ENCODE measurements around the gene STIL. TPM values are rescaled to one million over a fixed set of nuclear protein-coding genes. Genes with fewer than 3 reads are reported as not detected.
"Not testable (repeated sequence)": the region's sequence is repeated elsewhere in the genome, so short reads cannot be mapped to it uniquely, and the experiment has no call there.

STIL gene
- total and polyA plus RNA-seq, 4 donors = 0.26 to 20.5 (median 0.75) TPM

DNA sequence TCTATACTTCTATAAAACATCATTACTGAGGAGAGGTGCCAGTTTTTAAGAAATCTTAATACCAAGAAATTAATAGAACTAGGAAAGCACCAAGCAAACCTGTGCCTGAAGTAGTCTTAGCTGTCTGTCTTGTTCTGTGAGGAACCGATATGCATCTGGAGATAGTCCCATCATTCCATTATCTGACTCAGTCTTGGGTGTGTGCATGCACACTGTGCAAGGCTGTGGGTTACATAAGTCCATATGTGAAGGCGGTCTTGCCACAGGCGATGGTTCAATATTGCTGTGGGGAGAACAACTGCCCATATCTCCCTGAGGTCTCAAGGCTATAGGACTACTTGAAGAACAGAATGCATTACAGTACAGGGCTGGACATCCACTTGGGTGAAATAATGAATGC lies 33.8 kb downstream of the STIL start:
- no peak overlapping the region for H3K27ac ChIP-seq (ENCODE audit: low read depth in 1 of 2, low read length in 2 of 2)

DNA sequence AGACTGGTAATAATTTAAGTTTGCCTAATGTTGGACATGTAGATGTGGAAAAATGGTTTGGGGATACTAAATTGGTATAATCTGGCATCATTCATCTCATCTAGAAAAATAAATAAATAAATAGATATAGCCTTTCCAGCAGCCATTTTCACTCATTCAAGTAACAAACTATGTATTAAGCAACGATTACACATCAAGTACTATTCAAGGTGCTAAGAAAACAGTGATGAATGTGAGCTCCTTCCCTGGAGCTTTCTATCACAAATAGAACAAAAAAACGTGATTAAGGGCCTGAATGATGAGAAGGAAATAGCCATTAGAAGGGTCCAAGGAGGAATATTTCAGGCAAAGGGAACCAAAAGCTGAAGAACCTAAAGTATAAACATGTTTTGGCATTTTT lies 37.1 kb downstream of the STIL start:
- TF ChIP-seq JUND (IDR thresholded peaks at IDR 0.05) (no peak), TAF1 (conservative IDR thresholded peaks at IDR 0.05) (no peak), EGR1 (IDR thresholded peaks at IDR 0.05; ENCODE audit: low read depth in 2 of 2) (no peak), YY1 (IDR thresholded peaks at IDR 0.05) (no peak), SP1 (IDR thresholded peaks at IDR 0.05) (no peak), HNF4A (conservative IDR thresholded peaks at IDR 0.05) (no peak)
- TF ChIP-seq, protein P1, sequence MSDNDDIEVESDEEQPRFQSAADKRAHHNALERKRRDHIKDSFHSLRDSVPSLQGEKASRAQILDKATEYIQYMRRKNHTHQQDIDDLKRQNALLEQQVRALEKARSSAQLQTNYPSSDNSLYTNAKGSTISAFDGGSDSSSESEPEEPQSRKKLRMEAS (IDR thresholded peaks at IDR 0.05) = no peak
- TF ChIP-seq, protein P2, sequence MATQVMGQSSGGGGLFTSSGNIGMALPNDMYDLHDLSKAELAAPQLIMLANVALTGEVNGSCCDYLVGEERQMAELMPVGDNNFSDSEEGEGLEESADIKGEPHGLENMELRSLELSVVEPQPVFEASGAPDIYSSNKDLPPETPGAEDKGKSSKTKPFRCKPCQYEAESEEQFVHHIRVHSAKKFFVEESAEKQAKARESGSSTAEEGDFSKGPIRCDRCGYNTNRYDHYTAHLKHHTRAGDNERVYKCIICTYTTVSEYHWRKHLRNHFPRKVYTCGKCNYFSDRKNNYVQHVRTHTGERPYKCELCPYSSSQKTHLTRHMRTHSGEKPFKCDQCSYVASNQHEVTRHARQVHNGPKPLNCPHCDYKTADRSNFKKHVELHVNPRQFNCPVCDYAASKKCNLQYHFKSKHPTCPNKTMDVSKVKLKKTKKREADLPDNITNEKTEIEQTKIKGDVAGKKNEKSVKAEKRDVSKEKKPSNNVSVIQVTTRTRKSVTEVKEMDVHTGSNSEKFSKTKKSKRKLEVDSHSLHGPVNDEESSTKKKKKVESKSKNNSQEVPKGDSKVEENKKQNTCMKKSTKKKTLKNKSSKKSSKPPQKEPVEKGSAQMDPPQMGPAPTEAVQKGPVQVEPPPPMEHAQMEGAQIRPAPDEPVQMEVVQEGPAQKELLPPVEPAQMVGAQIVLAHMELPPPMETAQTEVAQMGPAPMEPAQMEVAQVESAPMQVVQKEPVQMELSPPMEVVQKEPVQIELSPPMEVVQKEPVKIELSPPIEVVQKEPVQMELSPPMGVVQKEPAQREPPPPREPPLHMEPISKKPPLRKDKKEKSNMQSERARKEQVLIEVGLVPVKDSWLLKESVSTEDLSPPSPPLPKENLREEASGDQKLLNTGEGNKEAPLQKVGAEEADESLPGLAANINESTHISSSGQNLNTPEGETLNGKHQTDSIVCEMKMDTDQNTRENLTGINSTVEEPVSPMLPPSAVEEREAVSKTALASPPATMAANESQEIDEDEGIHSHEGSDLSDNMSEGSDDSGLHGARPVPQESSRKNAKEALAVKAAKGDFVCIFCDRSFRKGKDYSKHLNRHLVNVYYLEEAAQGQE (IDR thresholded peaks at IDR 0.05) = no peak
- TF ChIP-seq, protein P3, sequence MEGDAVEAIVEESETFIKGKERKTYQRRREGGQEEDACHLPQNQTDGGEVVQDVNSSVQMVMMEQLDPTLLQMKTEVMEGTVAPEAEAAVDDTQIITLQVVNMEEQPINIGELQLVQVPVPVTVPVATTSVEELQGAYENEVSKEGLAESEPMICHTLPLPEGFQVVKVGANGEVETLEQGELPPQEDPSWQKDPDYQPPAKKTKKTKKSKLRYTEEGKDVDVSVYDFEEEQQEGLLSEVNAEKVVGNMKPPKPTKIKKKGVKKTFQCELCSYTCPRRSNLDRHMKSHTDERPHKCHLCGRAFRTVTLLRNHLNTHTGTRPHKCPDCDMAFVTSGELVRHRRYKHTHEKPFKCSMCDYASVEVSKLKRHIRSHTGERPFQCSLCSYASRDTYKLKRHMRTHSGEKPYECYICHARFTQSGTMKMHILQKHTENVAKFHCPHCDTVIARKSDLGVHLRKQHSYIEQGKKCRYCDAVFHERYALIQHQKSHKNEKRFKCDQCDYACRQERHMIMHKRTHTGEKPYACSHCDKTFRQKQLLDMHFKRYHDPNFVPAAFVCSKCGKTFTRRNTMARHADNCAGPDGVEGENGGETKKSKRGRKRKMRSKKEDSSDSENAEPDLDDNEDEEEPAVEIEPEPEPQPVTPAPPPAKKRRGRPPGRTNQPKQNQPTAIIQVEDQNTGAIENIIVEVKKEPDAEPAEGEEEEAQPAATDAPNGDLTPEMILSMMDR (IDR thresholded peaks at IDR 0.05; ENCODE audit: low read depth, low read length, missing input control) = no peak
- no peak overlapping the region for H3K4me3 ChIP-seq (ENCODE audit: low read depth in 1 of 3, low read length in 3 of 3)
- 97% methylated on average over 2 of the region's 2 CpGs for WGBS
- no peak overlapping the region for H3K27ac ChIP-seq (ENCODE audit: low read depth in 1 of 2, low read length in 2 of 2)
- no peak overlapping the region for H3K9ac ChIP-seq (ENCODE audit: low read depth in 1 of 2, low read length in 2 of 2)
- no peaks in the 10 kb centered on the region for H3K36me3 ChIP-seq (ENCODE audit: control insufficient read depth in 4 of 4, insufficient read depth in 3 of 4, low read depth in 1 of 4, low read length in 3 of 4)
- no peaks in the 10 kb centered on the region for H3K4me1 ChIP-seq (ENCODE audit: control insufficient read depth in 4 of 4, insufficient read depth in 4 of 4, low read length in 3 of 4)
- DNase-seq (ENCODE audit: low spot score) = no peak
- no peaks in the 10 kb centered on the region for H3K9me3 ChIP-seq (ENCODE audit: control insufficient read depth in 4 of 4, low read length in 3 of 4)
- no peaks in the 10 kb centered on the region for H3K27me3 ChIP-seq (ENCODE audit: control insufficient read depth in 4 of 4, insufficient read depth in 4 of 4, low read length in 3 of 4)

More for the DNA sequence above, 33.8 kb downstream of the STIL start:
- Histone ChIP-seq H3K36me3 (ENCODE audit: control insufficient read depth in 4 of 4, insufficient read depth in 3 of 4, low read depth in 1 of 4, low read length in 3 of 4) (no peaks in the 10 kb centered on the region), H3K4me1 (ENCODE audit: control insufficient read depth in 4 of 4, insufficient read depth in 4 of 4, low read length in 3 of 4) (no peaks in the 10 kb centered on the region), H3K9ac (ENCODE audit: low read depth in 1 of 2, low read length in 2 of 2) (no peak overlapping the region), H3K27me3 (ENCODE audit: control insufficient read depth in 4 of 4, insufficient read depth in 4 of 4, low read length in 3 of 4) (no peaks in the 10 kb centered on the region), H3K9me3 (ENCODE audit: control insufficient read depth in 4 of 4, low read length in 3 of 4) (no peaks in the 10 kb centered on the region), H3K4me3 (ENCODE audit: low read depth in 1 of 3, low read length in 3 of 3) (no peak overlapping the region)
- TF ChIP-seq, protein P1 (IDR thresholded peaks at IDR 0.05) = no peak
- TF ChIP-seq RAD21 (IDR thresholded peaks at IDR 0.05) = no peak
- TF ChIP-seq NR2F2 (IDR thresholded peaks at IDR 0.05) = no peak
- TF ChIP-seq, protein P2 (IDR thresholded peaks at IDR 0.05) = no peak
- TF ChIP-seq, protein P4, sequence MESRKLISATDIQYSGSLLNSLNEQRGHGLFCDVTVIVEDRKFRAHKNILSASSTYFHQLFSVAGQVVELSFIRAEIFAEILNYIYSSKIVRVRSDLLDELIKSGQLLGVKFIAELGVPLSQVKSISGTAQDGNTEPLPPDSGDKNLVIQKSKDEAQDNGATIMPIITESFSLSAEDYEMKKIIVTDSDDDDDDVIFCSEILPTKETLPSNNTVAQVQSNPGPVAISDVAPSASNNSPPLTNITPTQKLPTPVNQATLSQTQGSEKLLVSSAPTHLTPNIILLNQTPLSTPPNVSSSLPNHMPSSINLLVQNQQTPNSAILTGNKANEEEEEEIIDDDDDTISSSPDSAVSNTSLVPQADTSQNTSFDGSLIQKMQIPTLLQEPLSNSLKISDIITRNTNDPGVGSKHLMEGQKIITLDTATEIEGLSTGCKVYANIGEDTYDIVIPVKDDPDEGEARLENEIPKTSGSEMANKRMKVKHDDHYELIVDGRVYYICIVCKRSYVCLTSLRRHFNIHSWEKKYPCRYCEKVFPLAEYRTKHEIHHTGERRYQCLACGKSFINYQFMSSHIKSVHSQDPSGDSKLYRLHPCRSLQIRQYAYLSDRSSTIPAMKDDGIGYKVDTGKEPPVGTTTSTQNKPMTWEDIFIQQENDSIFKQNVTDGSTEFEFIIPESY (IDR thresholded peaks at IDR 0.05) = no peak
- TF ChIP-seq JUND (IDR thresholded peaks at IDR 0.05) = no peak
- no peak for TF ChIP-seq YY1 (IDR thresholded peaks at IDR 0.05)
- TF ChIP-seq TAF1 (conservative IDR thresholded peaks at IDR 0.05) = no peak
- DNase-seq (ENCODE audit: low spot score) = no peak
- 97% methylated on average over 3 of the region's 3 CpGs for WGBS

DNA sequence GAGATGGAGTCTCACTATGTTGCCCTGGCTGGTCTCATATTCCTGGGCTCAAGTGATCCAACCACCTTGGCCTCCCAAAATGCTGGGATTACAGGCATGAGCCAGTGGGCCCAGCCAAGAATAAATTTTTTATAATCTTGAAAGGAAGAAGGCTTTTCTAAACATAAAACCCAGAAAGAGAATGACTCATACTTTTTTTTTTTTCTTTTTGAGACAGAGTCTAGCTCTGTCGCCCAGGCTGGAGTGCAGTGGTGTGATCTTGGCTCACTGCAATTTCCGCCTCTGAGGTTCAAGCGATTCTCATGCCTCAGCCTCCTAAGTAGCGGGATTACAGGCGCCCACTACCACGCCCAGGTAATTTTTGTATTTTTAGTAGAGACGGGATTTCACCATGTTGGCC lies 38.1 kb downstream of the STIL start:
- H3K4me1 ChIP-seq (ENCODE audit: control insufficient read depth in 4 of 4, insufficient read depth in 4 of 4, low read length in 3 of 4); H3K9me3 ChIP-seq (ENCODE audit: control insufficient read depth in 4 of 4, low read length in 3 of 4); H3K4me3 ChIP-seq (ENCODE audit: low read depth in 1 of 3, low read length in 3 of 3); H3K27me3 ChIP-seq (ENCODE audit: control insufficient read depth in 4 of 4, insufficient read depth in 4 of 4, low read length in 3 of 4); H3K36me3 ChIP-seq (ENCODE audit: control insufficient read depth in 4 of 4, insufficient read depth in 3 of 4, low read depth in 1 of 4, low read length in 3 of 4); H3K9ac ChIP-seq (ENCODE audit: low read depth in 1 of 2, low read length in 2 of 2); DNase-seq (ENCODE audit: low spot score); H3K27ac ChIP-seq (ENCODE audit: low read depth in 1 of 2, low read length in 2 of 2): not testable (repeated sequence)
- WGBS = 97% methylated on average over 7 of the region's 7 CpGs

DNA sequence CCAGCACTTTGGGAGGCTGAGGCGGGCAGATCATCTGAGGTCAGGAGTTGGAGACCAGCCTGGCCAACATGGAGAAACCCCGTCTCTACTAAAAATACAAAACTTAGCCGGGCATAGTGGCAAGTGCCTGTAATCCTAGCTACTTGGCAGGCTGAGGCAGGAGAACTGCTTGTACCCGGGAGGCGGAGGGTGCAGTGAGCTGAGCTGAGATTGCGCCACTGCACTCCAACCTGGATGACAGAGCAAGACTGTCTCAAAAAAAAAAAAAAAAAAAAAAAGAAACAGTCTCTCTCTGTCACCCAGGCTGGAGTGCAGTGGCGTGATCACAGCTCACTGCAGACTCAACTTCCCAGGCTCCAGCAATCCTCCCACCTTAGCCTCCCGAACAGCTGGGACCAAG lies 48.4 kb downstream of the STIL start:
- WGBS = 91% methylated on average over 8 of the region's 8 CpGs
- not testable (repeated sequence) for H3K27ac ChIP-seq (ENCODE audit: low read depth in 1 of 2, low read length in 2 of 2); DNase-seq (ENCODE audit: low spot score); H3K4me3 ChIP-seq (ENCODE audit: low read depth in 1 of 3, low read length in 3 of 3); H3K36me3 ChIP-seq (ENCODE audit: control insufficient read depth in 4 of 4, insufficient read depth in 3 of 4, low read depth in 1 of 4, low read length in 3 of 4); H3K9ac ChIP-seq (ENCODE audit: low read depth in 1 of 2, low read length in 2 of 2); H3K27me3 ChIP-seq (ENCODE audit: control insufficient read depth in 4 of 4, insufficient read depth in 4 of 4, low read length in 3 of 4); H3K9me3 ChIP-seq (ENCODE audit: control insufficient read depth in 4 of 4, low read length in 3 of 4); H3K4me1 ChIP-seq (ENCODE audit: control insufficient read depth in 4 of 4, insufficient read depth in 4 of 4, low read length in 3 of 4)

Measured in liver (tissue), 9 donors.